AG09319 (cell line): Measurements from ENCODE around the gene ANKRD52.

Source experiments
- DNase-seq: peaks from one replicate; pipeline ENCODE4 v3.0.0-alpha.2; 2010; ENCODE audit warnings: low read depth; ENCODE audit errors: extremely low read depth
- TF ChIP-seq, protein P1 (sequence below): IDR thresholded peaks from 2 replicates; pipeline ENCODE4 v1.5.1; 2011; ENCODE audit warnings: low read depth, mild to moderate bottlenecking, inconsistent platforms, low read length, moderate library complexity

The ANKRD52 gene

DNA sequence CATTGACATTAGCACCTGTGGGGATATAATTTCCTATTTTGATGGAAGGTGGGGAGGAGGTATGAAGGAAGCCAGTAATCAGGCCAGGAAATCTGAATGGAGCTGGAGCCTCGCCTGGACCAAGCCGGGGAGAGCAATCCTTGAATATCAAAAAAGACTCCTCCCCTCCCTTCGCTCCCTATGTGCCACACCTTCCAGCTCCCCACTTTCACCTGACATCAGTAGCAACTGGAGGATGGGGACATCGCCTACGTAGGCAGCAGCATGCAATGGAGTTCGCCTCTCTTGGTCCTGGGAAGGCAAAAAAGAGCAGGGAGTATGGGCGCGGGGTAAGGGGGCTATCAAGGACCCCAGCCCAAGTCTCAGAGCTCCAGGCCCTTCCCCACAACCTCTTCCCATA is 1.1 kb downstream of the ANKRD52 start:
- no peak for DNase-seq
- TF ChIP-seq, protein P1, sequence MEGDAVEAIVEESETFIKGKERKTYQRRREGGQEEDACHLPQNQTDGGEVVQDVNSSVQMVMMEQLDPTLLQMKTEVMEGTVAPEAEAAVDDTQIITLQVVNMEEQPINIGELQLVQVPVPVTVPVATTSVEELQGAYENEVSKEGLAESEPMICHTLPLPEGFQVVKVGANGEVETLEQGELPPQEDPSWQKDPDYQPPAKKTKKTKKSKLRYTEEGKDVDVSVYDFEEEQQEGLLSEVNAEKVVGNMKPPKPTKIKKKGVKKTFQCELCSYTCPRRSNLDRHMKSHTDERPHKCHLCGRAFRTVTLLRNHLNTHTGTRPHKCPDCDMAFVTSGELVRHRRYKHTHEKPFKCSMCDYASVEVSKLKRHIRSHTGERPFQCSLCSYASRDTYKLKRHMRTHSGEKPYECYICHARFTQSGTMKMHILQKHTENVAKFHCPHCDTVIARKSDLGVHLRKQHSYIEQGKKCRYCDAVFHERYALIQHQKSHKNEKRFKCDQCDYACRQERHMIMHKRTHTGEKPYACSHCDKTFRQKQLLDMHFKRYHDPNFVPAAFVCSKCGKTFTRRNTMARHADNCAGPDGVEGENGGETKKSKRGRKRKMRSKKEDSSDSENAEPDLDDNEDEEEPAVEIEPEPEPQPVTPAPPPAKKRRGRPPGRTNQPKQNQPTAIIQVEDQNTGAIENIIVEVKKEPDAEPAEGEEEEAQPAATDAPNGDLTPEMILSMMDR: no peak

DNA sequence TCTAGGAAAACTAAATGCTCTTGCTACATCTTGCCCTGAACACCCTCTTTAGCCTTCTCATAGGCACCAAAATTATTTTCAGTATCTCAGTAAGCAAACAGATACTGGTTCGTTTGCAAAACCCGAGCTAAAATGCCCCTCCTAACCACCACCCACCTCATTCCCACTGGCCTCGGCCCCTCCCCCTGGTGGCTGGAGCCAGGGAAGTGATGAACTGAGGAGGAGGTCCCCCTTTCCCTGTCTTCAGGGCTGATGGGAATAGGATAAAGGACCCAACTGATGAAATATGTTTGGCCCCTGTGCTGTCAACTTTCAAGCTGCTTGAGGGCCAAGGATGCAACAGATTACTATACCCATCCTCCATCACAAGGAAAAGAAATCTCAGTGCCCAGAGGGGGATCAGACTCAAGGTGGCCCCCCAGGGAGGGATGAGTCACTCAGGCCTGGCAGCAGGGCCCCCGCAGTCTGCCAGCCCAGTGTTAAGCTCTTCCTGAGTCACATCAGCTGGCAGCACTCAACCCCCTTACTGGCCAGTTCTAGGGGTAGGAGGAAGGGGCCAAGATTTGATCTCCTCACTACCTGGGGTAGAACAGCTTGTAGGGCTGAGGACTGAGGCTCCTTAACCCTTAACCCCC is 1.7 kb downstream of the ANKRD52 start:
- TF ChIP-seq, protein P1: no peak; the same call in 1 of the 2 replicates
- no peak for DNase-seq

DNA sequence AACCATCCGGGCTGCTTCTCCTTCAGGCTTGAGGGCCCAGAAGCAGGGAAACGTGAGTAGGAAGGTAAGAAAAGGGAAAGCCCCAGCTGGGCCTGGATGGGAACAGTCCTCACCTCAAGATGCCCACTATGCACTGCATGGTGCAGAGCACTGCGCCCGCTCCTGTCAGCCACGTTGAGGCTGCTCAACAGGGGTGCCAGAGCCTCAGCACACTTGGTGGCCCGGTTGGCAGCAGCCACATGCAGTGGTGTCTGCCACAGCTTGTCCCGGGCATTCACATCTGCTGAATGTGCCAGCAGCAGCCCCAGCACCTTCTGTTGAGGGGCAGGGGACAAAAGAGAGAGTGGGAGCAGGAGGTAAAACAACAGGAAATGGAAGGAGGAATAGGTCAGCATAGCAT is 2.5 kb downstream of the ANKRD52 start:
- TF ChIP-seq, protein P1: no peak
- no peak for DNase-seq

DNA sequence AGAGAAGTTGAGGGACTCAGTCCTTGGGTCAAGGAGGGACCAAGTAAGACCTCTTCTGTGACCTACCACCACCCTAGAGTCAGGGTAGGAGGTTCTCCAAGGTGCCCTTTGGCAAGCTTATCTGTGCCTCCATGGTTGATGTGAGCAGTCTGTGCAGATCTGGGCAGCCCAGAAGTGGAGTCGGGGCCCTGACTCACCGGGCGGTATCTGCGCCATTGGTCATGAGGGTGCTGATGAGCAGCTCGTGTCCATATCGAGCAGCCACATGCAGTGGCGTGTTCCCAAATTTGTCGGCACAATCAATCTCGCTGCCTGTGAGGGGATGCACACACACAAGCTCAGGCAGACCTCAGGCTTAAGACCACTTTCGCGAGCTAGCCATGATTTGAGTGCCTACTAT is 5.1 kb downstream of the ANKRD52 start:
- DNase-seq: no peak
- TF ChIP-seq, protein P1: no peak

DNA sequence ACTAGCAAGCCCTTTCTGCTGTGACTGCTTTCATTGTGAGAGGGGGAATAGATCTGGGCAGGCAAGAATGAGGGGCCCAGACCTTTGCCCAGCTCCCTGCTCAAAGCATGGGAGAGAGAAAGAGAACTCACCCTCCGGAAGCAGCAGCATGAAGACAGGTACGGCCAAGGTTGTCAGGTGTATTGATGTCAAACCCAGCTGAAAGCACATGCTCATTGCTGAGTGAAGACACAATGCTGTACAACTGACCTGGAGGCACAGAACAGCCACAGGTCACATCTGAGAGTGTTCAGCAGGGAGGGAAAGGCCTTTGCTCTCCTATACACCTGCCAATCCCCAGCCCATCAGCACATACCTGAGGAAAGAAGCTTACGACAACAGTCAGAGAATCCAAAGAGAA is 5.5 kb downstream of the ANKRD52 start:
- TF ChIP-seq, protein P1: no peak
- DNase-seq: no peak

DNA sequence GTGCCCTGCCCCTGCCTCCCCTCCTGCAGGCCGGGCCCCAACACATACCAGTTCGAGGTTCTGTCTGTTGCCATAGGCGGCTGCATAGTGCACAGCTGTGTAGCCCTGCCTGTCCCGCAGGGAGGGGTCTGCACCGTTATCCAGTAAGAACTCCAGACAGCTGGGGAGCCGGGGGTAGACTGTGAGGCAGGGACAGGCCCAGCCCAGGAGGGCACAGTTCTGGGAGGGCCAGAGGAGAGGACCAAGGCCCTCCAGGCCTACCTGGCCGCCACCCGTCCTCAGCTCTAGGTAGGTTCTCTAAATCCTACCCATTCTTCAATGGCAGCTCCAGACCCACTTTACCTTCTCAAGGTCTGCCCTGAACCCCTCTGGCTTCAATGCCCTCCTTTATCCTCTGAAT is 9.5 kb downstream of the ANKRD52 start:
- DNase-seq: no peak
- TF ChIP-seq, protein P1: no peak

DNA sequence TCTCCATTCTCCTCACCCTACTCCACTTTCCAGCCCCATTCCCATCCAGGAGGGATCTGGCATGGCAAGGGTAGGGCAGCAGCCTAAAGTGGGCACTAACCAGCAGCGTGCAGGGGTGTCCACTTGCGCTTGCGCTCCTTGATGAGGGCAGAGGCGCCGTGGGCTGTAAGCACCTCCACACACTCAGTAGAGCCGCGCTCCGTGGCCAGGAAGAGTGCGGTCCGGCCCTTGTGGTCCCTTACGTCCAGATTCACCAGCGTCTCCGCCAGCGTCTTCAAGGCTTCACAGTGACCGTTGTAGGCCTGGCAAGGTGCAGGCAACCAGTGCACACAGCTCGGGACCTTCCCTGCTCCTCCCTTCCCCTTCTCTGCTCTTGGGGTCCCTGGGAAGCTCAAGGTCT is 10.3 kb downstream of the ANKRD52 start:
- TF ChIP-seq, protein P1: no peak

More for the DNA sequence above, 10.3 kb downstream of the ANKRD52 start:
- no peak for DNase-seq
